SU-DHL-6 (cell line): ENCODE measurements around the gene COL18A1.

Source experiments
- CTCF ChIP-seq: fragments of 200-600 bp; sonication (generic); IDR thresholded peaks from one replicate; pipeline ENCODE4 v1.5.1; 2017; ENCODE audit warnings: antibody characterized with exemption, mild to moderate bottlenecking, low read length, moderate library complexity; ENCODE audit not compliant: insufficient read depth, poor library complexity, severe bottlenecking
- EZH2phosphoT487 ChIP-seq: fragments of 200-600 bp; sonication (generic), shearing (Covaris generic); conservative IDR thresholded peaks from 2 replicates; pipeline ENCODE4 v1.6.1; 2018; ENCODE audit warnings: mild to moderate bottlenecking, antibody characterized with exemption, low read length, moderate library complexity, mixed read lengths

DNA sequence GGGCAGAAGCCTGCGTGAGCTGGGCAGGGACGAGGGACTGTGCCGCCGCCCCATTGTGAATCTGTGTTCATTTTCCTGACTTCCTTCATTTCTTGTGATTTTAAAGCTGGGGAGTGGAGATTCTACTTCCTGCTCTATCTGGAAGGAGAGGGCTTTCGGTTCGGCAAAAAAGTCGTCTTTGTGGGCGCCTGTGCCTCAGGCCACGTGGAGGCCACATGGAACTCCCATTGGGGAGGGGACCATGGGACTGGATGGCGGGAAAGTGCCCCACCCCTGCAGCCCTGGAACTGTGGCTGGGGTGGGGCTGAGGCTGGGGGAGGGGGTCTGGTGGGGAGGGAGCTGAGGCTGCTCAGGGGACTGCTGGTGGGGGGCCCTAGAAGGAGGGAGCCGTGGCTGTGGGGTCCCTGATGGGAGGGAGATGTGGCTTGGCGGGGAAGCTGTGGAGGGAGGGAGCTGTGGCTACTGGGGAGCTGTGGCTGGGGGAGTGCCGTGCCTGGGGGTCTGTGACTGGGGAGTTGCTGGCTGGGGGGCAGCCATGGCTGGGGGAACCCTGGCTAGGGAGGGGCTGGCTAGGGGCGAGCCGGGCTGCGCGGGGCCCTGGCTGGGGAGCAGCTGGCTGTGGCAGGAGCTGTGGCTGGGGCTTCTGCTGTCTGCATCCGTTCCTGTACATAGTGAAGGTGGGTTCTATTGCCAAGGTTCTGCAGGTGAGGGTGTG is 31.5 kb downstream of the COL18A1 start:
- TF ChIP-seq EZH2phosphoT487 (no peak), CTCF (no peak)
